GM18505 (cell line): ENCODE measurements around the gene AGTRAP.

Source experiments
- ATAC-seq: cut with Tn5 transposase; IDR thresholded peaks from one replicate; pipeline ENCODE4 v1.9.1; 2021; ENCODE audit not compliant: unreplicated experiment
- POLR2A ChIP-seq: IDR thresholded peaks from 4 replicates; pipeline ENCODE4 v1.6.1; 2011; ENCODE audit warnings: borderline replicate concordance; ENCODE audit not compliant: insufficient read depth, insufficient read length; ENCODE audit errors: extremely low read depth

Gene AGTRAP, protein sequence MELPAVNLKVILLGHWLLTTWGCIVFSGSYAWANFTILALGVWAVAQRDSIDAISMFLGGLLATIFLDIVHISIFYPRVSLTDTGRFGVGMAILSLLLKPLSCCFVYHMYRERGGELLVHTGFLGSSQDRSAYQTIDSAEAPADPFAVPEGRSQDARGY

DNA sequence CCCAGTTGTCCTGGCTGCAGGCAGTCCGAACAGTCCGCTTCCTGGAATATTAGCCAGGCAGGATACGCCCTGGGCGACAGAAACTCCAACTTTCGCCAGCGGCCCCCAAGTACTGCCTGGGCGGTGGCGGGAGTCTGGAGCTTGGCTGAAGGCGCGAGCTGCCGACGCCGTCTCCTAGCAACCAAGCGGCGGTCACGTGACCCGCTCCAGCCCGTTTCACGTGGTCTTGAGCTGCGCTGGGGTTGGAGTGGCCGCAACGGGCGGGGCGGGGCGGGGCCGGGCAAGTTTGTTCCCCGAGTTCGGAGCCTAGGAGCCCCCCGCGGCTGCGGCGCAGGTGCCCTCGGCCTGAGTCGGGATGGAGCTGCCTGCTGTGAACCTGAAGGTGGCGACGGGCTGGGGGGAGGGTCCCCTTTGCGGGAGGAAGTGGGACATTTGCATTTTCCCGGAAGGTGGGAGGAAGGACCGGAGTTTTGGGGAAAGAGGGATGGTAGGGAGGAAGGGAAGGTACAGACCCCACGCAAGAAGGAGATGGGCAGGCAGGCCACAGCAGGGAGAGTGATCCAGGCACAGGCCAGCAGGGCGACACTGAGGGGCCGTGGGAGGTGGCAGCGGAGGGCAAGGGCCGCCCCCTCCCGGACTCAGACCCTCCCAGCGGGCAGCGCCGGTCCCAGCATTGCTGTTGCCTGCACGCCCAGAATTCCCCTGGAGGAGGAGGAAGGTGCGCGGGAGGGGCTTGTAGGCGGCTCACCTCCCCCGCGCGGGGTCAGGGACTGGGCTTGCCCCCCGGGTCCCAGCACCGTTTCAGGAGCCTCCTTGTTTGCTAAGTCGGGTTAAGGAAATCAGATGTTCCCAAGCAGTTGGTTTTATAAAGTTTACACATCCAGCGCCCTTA, at the start of gene AGTRAP:
Gene AGTRAP, plus strand, starts transcription at position 283 of the 892 bp plus-strand sequence. Its CDS starts 73 bp downstream, at position 356.
- peak; percentile 45 for TF ChIP-seq POLR2A
- ATAC-seq: no peak

DNA sequence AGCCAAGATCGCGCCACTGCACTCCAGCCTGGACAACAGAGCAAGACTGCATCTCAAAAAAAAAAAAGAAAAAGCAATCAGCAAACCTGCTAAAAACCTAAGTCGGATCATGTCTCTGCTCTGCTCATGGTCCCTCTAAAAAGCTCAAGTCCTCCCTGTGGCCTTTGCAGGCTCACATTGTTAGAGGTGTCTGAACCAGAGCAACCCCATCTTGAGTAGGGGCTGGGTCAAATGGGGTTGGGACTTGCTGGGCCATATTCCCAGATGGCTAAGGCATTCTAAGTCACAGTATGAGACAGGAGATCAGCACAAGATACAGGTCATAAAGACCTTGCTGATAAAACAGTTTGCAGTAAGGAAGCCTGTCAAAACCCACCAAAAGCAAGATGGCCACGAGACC, 47.4 kb upstream of the AGTRAP start:
- TF ChIP-seq POLR2A: no peak
- ATAC-seq: no peak

DNA sequence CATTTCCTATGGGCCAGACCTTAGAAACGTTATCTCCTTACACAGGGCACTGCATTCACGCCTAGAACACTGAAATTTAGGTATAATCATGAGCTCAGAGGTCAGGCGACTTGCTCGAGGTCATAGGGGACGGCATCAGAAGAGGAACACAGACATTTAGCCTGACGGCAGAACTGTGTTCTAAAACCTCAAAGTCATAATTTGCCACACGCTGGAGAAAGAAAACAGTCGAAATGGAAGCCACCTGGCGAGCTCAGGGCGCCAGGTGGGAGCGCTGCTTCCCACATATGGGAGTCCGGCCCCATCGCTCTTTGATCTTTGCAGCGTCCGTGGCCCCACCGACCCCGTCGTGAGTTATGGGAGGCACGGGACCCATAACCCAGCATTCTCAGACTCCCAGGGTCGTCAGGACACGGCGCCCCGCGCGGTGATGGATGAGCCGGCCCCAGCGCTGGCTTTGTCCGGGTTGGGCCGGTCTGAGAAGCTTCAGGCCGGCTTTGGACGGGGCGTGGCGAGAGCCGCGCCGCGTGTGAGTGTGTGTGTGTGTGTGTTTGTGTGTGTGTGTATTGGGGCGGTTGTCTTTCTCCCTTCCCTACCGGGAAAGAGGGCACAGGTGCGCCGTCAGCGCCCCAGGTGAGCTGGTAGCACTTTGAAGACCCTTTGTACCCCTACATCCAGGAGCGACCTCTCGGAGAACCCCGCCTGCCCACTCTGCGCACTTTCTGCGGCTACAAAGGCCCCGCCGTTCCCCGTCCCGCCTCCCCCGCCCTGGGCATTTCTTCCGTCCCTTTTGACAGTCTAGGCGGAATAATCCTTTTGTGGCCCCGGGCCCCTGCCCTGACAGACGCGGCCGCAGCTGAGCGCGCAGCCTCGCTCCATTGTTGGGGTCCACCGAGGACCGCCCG, 45.3 kb upstream of the AGTRAP start:
- TF ChIP-seq POLR2A: no peak
- ATAC-seq: no peak

DNA sequence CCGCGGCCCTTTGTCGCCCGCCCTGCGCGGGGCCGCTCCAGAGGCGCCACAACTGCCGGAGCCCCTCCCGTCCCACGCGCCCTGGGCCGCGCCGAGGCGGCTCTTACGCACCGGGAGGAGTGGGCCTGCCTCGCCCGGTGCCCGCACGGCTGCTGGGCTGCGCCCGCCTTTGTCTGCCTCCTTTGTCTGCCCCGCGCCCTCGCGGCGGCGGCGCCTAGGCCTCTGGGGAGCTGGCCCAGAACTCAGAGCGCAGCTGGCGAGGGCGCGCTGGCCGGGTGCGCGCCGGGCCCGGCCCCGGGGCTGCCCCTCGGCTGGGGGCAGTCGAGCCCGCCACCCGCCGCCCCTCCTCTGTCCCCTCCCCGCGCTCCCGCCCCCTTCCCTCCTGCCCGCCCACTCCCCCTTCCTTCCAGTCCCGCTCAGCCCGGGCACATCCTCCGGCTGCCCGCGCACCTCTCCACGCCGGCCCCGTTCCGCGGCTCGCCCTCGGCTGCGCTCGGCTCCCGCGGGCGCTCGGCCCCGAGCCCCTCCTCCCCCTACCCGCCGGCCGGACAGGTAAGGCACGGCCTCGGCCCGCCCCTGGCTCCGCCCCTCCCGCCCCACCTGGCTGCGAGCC, 44.5 kb upstream of the AGTRAP start, which contains the start of gene DRAXIN:
Gene DRAXIN, plus strand, starts transcription at position 409 of the 613 bp plus-strand sequence. CDS start 14,549 bp downstream, outside the sequence.
- TF ChIP-seq POLR2A: no peak
- no peak for ATAC-seq

DNA sequence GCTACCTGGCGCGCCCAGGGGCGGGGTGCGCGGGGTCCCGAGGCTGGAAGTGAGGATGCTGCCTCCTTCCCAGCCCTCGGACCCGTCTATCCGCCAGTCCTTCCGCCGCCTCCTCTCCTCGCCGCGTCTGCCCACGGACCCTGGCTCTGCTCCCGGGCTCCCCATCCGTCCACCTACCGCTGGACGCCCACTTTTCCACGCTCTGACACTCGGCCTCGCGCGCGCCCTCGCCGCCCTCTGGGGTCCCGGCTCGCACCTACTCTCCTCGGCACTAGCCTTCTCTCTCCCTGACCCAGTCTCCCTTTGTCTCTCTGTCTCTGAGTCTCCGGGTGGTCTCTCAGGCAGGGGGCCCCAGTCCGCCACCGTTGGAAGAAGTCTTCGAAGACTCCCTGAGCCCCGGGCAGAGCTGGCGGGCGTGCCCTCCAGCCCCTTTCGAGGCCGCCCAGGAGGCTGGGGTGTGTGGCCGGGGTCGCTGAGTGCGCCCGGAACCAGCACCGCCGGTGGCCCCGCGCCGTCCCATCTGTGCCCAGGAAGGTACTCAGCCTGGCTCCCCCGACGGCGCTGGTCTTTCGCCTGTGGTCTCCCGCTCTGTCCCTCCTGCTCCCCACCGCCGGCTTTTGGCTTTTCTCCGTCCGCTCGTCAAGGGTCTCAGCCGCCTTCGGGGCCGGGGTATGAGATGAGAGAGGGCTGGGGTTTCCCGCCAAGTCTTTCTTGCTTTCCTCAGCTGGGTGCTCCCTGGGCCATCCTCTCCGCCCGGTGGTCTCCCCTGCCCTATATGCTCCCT, 43.8 kb upstream of the AGTRAP start:
- no peak for TF ChIP-seq POLR2A
- ATAC-seq: no peak

DNA sequence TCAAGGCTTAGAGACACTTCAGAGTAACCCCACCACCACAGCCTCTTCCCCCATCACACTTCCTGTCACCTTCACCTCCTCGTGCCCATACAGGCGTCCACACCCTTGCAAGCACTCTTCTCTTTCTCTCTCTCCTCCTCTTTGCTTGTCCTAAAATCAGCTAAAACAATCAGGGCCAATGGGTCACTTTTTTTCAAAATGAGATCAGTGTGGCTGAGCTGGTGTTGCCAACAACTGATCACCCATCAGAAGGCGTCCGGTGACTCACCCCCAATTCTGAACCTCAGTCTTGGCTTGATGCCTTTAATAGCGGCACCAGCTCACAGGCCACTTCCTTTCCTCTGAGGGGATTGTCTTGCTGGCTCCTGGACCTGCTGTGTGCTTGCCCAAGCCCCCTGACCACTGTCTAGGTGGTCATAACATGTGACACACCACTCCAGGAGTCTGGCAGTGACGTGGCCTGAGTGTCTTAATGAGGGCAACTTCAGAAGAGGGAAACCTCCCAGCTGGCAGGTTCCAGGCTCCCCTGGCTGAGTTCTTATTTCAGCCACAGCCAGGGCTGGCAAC, 42.8 kb upstream of the AGTRAP start:
- TF ChIP-seq POLR2A: no peak
- no peak for ATAC-seq

DNA sequence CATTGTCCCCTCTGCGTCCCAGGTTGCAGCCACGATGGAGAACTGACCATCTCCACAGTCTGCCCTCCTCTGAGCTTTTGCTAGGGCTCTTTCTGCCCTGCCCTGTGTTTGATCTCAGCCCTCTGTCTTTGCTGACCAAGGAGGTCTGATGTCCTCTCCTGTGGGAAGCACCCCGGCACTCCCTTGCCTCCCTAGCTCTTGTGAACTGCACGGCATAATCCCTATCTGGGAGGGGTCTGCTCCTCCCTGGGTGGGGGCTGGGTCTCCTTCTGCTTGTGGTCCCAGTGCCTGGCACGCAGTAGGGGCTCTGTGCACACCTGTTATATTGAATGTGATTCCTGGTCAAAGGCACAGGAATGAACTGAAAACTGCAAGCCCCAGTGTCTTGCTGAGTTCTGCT, 42.0 kb upstream of the AGTRAP start:
- ATAC-seq: no peak

DNA sequence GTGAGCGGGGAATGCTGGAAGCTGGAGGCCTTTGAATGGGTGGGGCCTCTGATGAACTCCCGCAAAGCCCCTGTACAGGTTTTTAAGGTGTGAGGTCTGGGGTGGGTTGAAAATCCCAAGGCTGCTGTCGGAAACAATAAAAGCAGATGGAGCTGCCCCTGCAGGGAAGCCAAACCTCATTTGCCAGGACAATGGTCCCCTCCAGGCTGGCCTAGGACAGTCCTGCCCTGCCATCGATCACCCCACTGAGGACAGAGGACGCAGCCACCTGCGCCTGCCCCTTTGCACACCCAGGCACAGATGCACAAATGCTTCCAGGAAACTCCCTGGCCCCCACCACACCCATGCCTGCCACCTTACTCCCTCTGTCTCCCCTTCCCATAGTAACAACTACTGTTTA, 40.1 kb upstream of the AGTRAP start:
- TF ChIP-seq POLR2A: no peak
- no peak for ATAC-seq

More for the DNA sequence above, 42.0 kb upstream of the AGTRAP start:
- no peak for TF ChIP-seq POLR2A

DNA sequence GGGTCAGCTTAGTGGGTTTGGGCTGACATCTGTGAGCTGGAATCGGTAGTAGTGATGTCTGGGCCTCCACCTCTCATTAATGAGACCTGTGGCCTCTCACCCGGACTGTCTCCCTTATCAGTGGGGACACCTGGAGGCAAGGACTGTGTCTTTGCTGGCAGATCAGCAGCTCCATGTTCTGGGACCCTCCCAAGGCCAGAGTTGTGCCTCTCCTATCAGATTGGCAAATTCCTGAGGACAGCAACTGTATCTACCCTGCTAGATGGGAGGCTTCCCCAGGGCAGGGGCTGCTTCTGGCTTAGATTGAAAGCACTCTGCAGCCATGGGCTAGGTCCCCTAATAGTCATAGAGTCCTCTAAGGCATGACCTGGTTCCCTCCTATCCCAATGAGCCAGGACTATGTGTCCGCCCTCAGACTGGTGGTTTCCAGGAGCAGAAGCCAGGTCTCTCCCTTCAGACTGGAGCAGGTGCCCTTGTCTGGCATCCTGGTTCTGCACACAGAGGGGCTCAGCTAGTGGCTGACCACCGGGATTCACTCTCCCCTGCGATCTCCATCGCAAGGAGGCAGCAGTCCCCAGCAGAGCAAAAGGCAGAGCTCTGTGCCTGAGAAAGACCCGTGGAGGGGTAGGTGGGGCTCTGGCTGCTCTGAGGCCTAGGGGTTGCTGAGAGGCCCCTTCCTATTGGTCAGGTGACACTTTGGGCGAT, 38.6 kb upstream of the AGTRAP start:
- no peak for ATAC-seq
- no peak for TF ChIP-seq POLR2A

DNA sequence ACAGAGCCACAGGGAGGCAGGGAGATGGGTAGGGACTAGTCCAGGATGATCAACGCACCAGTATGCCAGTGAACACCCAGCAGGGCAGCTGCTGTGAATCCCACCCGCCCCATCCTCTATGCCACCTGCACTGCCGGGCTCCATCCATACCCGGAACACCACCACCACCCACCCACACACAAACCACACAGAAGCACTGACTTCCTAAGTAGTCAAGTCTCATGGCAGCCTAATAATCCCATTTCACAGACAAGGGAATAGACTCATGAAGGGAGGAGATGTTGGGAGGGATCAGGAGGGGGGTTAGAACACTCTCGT, 38.1 kb upstream of the AGTRAP start:
- no peak for TF ChIP-seq POLR2A
- no peak for ATAC-seq
